ENCODE measurements around the gene ATF6B.
"Not testable (repeated sequence)": the region's sequence is repeated elsewhere in the genome, so short reads cannot be mapped to it uniquely, and the experiment has no call there.

ATF6B gene

GRCh38 chr6:32107406-32107805, 20.6 kb downstream of the ATF6B start:
- no peak for DNase-seq (ENCODE audit: low spot score)

- DNase-seq (ENCODE audit: low spot score), result no peak
Observed at GRCh38 chr6:32105433-32105832, 22.6 kb downstream of the ATF6B start.

GRCh38 chr6:32102255-32102654, 25.8 kb downstream of the ATF6B start:
- no peak for DNase-seq (ENCODE audit: low spot score)

DNA sequence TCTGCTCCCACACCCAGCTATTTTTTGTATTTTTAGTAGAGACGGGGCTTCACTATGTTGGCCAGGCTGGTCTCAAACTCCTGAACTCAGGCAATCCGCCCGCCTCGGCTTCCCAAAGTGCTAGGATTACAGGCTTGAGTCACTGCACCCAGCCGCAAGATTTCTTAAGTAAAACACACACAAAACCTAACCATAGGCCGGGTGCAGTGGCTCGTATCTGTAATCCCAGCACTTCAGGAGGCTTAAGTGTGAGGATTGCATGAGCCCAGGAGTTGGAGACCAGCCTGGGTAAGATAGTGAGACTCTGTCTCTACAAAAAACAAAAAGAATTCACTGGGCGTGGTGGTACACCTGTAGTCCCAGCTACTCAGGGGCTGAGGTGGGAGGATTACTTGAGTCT, 27.8 kb downstream of the ATF6B start:
- DNase-seq (ENCODE audit: low spot score), result not testable (repeated sequence)

- DNase-seq (ENCODE audit: low spot score), result no peak
Observed at GRCh38 chr6:32097364-32097763, 30.7 kb downstream of the ATF6B start.

DNA sequence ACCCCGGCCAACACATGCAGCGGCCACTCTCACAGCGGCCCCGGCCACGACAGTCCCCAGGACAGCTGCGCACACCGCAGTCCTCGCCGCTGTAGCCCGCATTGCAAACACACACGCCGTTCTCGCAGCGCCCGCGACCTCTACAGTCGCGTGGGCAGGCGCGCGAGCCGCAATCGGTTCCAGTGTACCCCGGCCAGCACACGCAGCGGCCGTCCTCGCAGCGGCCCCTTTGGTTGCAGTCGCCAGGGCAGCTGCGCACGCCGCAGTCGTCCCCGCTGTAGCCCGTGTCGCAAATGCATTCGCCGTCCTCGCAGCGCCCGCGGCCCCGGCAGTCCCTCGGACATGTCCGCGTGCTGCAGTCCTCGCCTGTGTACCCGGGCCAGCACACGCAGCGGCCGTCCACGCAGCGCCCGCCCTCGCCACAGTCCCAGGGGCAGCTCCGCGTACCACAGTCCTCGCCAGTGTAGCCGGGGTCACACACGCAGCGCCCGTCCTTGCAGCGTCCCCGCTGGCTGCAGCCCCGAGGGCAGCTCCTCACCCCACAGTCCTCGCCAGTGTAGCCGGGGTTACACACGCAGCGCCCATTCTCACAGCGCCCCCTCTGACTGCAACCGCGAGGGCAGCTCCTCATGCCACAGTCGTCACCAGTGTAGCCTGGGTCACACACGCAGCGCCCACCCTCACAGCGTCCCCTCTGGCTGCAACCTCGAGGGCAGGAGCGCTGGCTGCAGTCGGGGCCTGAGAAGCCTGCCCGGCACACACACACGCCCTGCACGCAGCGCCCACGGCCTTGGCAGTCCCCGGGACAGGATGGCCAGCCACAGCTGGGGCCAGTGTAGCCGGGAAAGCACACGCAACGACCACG, 31.4 kb downstream of the ATF6B start:
- no peak for DNase-seq (ENCODE audit: low spot score)

DNA sequence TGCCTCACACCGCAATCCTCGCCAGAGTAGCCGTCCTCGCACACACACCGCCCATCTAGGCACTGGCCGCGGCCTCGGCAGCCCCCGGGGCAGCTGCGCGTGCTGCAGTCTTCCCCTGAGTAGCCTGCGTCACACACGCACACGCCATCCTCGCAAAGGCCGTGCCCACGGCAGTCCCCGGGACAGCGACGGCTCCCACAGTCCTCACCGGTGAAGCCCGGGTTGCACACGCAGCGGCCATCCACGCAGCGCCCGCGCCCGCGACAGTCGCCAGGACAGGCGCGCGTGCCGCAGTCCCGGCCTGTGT, 32.0 kb downstream of the ATF6B start:
- no peak for DNase-seq (ENCODE audit: low spot score)

GRCh38 chr6:32095338-32096086, 32.5 kb downstream of the ATF6B start:
- DNase-seq (ENCODE audit: low spot score), result no peak

DNA sequence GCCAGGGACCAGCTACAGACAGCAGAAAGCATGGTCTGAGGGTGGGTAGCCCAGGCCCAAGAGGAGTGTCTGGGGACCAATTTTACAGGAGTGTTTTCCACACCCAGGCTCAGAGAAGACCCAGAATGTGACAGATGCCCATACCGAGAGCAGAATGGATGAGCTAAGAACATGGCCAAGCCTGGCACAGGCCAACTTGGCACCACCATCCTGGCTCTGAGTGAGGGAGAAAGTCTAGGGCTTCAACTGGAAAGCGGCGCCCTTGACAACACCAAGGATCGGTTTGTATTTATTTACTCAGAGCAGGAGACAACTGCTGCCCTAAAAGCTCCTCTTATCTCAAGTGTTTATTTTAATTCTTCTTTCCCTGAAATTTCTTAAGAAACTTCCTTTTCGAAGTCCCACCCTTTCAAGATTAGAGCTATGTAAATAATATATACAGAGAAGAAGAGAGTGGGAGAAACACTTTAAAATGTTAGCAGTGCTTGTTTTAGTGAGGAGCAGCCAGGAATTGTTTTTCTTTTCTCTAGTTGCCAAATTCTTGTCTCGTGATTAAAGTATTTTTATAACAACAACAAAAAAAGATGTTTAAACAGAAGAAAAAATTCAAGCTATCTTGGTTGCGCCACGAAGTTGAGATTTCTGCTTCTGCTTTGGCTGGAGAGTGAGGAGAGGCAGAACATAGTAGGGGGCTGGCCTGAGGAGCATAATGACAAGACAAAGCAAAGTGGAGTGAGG, 35.1 kb downstream of the ATF6B start:
- DNase-seq (ENCODE audit: low spot score), result peak; percentile 41

GRCh38 chr6:32089082-32089828, 38.8 kb downstream of the ATF6B start:
- DNase-seq (ENCODE audit: low spot score), result no peak

GRCh38 chr6:32088487-32089049, 39.5 kb downstream of the ATF6B start:
- no peak for DNase-seq (ENCODE audit: low spot score)

GRCh38 chr6:32087574-32088486, 40.2 kb downstream of the ATF6B start:
- DNase-seq (ENCODE audit: low spot score), result no peak

GRCh38 chr6:32086661-32087573, 41.1 kb downstream of the ATF6B start:
- DNase-seq (ENCODE audit: low spot score), result no peak

- DNase-seq (ENCODE audit: low spot score), result no peak
Observed at GRCh38 chr6:32085759-32086459, 42.1 kb downstream of the ATF6B start.

DNA sequence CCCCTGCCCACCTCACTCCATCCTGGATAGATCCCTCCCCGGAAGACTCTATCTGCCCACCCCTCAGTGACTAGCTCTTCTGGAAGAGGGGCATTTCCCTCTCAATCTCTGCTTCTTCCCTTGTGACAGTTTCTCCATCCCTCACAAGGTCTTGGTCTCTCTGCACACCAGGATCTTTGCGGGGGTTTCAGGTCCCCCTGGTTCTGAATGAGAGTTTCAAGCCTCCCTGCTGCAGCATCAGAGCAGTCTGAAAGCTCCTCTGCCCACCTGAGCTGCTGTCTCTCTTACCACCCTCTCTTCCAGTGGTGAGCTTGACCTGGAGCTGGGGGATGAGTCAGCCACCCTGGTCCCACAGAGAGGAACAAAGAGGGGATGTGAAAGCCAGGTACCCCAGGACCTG, 43.3 kb downstream of the ATF6B start:
- no peak for DNase-seq (ENCODE audit: low spot score)

- no peak for DNase-seq (ENCODE audit: low spot score)
Observed at GRCh38 chr6:32083812-32084768, 44.0 kb downstream of the ATF6B start.

- DNase-seq (ENCODE audit: low spot score), result no peak
Observed at GRCh38 chr6:32082935-32083334, 45.1 kb downstream of the ATF6B start.

DNA sequence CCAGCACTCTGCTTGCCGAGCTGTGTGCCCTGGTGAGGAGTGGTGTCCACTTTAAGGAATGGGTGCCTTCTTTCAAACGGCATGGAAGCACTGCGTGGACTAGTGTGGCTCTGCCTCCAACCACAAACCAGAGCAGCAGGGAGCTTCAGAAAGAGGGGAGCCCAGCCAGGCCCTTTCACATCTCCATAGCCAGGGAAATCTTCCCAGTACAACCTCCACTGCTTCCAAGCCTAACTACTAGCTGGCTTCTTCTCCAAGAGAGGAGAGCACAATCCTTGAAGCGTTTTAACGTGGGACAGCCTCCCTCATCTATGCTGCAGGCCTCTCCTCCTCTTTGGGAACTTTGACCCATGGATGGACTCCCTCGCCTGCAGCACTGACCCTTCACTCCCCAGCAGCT, 45.6 kb downstream of the ATF6B start:
- DNase-seq (ENCODE audit: low spot score), result no peak
